Stimulated activated CD4-positive, alpha-beta T cell treated with anti-CD3 and anti-CD28 coated beads, Interleukin-12 subunit alpha, Interleukin-12 subunit beta, amount 100 ng/mL, for 48 hours (primary cell): ENCODE measurements around the gene MOB3B.
"Not testable (repeated sequence)": the region's sequence is repeated elsewhere in the genome, so short reads cannot be mapped to it uniquely, and the experiment has no call there.

Source experiments
- DNase-seq, 3 donors: peaks; one replicate each; pipeline ENCODE4 v3.0.0-alpha.2; 2020; ENCODE audit warnings: low read depth in 2 of 3, low spot score in 1 of 3

Gene MOB3B

DNA sequence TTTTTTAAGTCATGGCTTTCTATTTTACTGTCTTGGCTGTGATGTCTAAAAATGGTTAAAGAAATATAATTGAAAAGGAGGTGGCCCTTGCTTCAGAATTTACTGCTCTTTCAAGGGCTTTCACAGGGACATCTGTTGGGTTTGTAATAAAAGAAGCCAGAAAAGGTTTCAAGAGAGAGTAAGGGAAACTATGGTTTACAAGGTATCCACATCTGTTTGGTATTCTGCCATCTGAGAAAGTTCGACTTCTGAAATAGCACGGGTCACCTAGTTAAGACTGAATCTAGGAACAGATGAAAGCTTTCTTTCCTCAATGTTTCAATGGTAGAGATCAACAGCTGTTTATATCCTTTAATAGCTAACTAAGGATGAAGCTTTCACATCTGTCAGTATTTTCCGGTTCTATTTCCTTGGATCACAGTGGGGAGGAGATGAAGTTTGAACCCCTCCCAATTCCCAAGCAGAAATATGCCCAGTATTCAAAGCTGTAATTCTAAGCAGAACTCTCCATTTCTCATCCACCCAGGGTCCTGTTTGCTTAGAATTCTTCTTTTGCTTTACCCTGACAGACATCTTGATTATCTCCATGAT lies 78.3 kb downstream of the MOB3B start:
- no peak for DNase-seq

DNA sequence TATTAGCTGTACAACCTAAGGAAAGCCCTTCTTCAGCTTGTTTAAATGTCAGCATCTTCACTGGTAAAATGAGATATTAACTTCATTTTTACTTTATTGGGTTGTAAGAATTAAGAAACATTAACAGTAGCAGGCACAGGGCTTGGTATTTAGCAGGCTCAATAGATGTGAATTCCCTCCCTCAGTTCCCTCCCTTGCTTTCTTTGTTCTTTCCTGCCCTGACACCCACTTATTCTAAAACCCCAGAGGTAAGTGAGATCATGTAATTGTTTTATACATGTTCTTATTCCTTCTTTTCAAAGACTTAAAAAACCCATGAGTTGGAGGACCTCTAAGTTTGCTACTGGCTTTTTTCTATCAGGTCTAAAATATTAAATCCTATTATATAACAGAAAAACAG lies 78.9 kb downstream of the MOB3B start:
- no peak for DNase-seq

DNA sequence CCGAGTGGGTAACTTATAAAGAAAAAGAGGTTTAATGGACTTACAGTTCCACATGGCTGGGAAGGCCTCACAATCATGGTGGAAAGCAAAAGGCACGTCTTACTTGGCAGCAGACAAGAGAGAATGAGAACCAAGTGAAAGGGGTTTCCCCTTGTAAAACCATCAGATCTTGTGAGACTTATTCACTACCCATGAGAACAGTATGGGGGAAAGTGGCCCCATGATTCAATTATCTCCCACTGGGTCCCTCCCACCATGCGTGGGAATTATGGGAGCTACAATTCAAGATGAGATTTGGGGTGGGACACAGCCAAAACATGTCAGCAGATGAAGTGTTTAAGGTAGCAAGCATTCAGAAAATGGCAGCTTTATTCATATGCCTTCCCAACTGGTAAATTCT lies 81.3 kb downstream of the MOB3B start:
- DNase-seq = not testable (repeated sequence)

DNA sequence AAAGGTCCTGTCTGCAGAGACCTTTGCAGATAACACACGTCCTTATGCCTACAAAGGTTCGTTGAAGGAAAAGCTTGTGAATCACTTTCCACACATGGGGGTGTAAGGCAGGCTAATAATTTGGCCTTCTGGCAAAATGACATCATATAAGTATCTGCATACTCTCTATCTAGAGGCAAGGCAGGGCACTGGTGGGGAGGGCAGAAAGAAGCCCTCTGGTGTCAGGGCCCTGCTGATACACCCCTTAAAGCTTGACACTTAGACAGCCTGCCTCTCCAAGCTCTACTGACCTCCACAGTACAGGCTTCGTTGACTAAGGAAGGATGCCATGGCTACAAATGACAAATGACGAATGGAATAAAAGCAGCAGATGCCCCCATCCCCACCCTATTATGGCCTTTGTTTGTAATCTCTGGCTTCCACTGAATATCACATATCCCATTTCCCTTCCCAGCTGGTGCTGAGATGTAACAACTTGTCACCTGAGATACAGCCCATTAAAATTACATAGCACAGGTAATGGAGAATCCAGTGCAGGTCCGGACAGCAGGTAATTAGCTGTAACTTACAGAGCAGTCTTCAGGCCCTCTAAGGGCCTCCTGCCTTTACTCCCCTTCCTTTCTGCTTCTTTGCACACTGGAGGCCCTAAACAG lies 82.5 kb downstream of the MOB3B start:
- no peak for DNase-seq

DNA sequence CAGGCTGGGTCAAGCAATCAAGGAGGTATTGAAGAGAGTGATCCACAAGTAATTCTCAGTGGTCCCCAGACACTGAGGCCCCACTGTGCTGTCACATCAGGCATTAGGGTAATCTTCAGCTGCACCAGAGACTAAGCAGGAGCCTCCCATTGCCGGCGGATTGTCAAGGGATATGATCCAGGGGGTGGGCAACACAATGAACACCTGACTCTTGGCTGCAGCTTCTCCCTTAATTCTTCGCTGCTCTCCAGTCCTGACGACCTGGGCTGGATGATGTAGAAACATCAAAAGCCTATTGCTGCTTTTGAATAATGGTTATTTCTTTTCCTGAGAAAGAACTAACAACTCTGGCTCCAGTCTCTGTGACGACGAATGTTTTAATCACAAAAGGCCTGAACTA lies 83.9 kb downstream of the MOB3B start:
- DNase-seq = no peak

DNA sequence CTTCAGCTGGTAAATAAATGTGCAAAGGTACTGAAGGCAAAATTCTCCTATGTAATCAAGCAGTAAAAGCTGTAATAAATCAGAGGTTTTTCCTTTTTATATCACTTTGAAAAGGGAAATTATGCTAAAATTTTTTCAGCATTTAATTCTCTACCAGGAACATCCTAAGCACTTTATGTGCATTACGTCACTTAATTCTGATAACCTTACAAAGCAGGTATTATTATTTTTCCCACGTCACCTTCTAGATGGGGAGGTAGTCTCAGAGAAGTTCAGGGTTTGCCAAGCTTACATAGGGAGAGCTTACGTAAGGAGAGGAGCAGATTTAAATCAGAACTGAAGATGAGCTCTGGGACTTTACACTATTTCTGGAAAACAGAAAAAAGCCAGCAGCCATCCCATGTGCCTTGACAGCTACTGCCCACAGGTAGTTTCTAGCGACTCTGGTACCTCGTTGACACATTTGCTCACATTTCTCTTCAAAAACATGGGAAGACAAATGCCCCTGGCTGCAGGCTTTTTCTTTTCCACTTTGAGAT lies 84.5 kb downstream of the MOB3B start:
- no peak for DNase-seq

DNA sequence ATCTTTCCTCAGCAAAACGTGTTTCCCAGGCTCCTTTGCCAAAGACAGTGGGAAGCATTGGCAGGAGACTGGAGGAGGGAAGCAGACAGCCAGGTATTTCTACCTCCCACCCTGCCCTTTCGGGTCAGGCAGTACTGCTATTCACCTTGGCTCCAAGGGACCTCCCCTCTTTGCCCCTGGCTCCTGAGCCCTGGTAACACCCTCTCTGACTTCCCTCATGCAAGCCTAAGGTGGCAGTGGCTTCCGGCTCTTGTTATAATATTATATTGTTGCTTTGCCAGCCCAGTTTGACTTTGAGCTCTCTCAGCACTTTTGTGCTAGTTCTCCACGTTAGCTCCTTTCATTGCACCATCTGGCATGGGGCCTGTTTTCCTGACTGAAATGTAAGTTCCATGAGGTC lies 87.2 kb downstream of the MOB3B start:
- no peak for DNase-seq

DNA sequence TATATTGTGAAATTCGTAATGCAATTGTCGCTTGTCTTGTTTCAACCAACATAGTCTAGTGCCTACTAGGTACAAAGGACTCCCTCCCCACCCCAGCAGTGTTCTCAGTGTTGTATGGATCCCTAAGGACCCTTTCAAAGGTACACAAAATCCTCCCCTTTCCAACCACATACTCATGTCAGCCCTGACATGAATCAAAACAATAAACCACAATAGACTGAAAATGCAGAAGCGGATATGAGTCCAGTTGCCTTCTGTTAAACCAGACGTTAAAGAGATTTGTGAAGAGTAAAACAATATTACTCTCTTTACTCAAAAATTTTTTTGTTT lies 87.9 kb downstream of the MOB3B start:
- no peak for DNase-seq

DNA sequence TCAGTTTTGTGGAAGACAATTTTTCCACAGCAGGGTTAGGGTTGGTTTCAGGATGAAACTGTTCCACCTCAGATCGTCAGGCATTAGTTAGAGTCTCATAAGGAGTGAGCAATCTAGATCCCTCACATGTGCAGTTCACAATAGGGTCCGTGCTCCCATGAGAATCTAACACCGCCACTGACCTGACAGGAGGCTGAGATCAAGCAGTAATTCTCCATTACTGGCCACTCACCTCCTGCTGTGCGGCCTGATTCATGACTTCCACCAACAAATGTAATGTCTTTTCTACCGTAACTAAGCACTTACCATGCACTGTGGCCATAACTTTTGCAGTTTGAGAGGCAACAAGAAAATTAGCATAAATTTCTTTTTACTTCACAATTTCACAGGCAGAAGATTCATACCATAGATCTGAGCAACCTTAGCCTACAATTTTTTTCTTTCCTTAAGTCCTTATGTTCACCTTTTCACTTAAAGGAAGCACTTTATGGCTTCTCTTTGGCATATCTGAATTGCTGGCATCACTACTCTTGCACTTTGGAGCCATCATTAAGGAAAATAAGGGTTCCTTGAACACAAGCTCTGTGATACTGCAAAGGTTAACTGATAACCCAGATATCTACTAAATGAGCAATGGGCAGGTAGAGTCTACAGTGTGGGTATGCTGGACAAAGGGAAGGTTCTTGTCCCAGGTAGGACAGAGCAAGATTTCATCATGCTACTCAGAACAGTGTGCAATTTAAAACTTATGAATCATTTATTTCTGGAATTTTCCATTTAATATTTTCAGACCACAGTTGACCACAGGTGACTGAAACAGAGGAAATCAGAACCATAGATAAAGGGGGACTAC lies 88.5 kb downstream of the MOB3B start:
- DNase-seq = no peak

DNA sequence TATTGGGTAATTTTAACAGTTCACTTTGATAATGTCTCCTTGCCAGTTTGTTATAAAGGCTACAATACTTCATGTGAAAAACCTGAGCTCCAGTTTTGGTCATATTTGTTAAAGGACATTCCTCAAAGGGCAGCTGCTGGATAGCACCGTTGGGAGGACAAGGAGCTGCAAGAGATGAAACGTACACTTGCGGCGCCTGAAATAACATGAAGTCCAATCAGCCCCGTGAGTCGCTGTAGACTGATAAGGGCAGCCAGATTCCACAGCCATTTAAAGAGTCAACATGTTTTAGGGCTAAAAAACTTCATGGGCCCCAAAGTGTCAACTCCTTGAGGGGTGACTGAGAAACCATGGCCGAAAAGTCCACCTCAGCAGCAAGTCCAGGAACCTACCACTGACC lies 91.1 kb downstream of the MOB3B start:
- no peak for DNase-seq

DNA sequence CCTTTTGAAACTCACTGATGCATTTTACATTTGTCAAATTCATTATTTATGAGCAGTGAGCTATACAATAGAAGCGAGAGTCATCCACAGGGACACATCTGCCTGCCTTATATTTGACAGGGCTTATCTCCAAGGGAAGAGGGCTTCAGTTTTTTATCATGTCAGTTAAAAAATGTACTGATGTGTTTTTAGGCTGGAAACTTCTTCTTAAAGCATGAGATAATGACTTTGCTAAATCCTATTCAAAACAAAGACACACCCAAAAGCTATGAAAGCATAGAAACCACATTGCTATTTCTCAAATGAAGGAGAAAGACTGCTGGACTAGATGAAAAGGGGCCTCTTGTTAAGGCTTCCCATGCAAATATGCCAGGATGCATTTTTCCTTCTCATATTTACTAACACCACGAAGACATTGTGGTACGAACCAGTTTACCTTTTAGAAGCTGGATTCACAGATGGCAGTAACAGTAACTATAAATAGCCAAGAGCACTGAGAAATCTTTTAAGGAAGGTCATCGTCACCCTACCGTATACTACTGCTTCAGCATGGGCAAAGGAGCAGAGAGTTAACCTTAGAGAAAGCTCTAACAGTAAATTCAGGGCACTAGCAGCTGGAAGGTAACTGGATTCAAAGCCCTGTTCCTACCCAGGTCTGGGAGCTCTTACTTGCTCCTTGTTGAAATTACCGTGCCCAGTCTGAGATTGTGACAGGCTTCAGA lies 91.8 kb downstream of the MOB3B start:
- DNase-seq = no peak

DNA sequence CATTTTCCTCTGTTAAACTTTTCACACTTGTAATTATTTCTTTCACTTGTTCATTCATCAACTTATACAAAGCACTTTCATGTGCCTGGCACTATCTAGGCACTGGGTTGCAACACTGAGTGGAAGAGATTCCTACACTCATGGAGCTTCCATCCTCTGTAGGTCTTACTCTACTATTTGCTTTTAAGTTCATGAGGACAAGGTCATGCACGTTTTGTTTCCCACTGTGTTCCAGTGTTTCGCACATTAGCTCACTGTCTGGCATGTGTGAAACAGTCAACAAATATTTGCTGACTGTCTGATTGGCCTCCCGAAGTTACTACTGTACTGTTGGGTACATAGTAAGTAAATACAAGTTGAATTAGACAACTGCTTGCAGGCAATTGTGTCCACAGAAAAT lies 93.4 kb downstream of the MOB3B start:
- DNase-seq = no peak

DNA sequence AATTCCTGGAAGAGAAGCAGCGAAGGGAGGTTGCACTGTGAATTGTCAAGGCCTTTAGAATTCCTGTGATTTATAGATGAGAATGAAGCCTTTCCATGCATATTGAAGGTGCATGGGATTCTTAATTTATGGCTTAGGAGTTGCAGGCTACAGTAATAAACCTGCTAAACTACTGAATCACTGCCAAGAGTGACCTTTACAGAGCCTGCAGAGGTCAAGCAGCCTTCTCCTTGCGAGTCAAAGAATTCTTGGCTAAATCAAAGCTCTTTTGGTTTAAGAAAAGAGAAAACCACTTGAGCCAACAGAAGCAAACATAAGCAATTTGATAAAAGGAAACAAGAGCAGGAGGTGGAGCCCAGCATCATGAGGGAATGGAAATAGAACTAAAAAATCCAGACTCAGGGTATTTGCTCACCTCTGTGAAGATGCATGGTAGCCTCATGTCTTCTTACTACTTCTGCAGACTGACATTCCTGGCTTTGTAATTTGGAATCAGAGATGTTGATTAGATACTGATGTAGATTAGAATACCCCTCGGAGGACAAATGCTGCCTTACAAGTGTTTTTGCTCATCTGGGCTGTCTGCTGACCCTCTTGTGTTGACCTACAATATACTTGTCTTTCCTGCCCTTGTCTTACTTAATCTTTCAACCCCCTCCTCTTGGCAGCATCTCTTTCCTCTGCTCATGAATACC lies 95.8 kb downstream of the MOB3B start:
- no peak for DNase-seq

DNA sequence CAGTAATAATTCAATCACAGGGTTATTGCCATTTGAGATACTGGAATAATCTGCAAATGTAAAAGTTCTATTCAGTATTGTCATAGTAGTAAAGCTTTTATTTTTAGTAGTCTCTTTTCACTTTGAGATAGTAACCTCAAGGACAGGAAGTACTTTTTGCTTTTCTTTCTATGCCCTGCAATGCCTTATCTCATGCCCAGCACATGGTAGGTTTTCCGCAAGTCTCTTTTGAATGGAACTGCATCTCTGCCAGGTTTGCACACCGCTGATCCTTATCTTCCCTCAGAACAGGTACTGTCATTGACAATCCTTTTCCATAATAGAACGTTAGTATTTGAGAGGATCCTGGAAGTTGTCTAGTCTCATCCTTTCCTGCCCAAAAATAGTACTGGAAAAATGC lies 97.3 kb downstream of the MOB3B start:
- no peak for DNase-seq

DNA sequence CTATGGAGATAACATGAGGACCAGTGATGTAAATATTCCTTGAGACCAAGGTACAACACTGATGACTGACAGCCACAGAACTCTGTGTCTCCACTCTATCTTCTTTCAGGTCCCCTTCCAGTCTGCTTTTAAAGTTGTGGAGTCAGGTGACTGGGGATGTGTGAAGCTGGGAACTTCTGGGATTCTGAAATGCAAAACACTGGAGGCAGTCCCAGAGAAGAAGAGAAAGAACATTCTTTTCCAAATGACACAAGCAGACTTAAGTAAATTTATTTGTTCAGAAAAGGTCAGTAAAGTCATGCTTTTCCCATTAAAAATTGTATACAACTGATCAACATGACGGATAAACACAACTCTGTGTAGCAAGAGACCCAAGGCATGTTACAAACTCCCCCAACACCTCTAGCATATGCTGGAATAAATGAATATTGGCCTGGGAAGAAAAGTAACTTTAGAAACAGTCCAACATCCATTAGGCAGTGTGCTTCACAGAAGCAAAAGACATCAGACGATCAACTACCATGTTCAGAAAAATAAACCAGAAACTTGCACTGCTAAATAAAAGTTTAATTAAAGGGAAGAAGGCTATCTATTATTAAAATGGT lies 98.0 kb downstream of the MOB3B start:
- DNase-seq = no peak

DNA sequence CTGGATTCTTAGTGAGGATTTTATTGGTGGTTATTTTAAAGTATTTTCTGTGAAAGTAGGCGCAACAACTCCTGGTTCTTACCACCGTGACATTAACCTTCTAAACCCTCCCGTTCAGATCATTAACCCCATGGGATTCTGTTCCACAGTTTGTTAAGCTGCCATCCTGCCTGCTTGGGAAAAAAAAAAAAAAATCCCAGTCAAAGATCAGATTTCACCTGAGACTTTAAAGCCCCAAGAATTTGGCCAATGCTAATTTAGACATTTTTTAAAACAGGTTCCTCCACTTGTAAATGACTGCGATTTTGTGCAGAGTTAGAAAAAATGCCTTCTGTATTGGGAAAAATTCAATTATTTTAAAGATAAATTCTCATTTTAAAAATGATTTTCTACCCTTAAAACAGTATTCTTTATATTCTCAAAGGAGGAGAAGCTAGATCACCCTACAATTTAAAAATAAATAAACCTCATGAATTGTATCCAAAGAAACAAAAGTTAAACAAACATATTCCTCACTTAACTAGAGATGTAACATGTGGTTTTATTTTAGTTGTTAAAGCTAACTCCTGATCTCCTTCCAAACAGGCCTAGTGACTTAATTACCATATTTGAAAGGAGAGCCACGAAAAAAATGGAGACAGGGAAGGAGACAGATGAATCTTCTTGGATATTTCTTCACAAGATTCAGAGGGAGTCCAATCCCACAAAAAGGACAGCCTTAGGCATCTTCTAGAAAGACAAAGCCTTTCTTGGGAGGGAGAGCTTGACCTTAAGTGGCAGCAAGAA lies 98.7 kb downstream of the MOB3B start:
- no peak for DNase-seq

DNA sequence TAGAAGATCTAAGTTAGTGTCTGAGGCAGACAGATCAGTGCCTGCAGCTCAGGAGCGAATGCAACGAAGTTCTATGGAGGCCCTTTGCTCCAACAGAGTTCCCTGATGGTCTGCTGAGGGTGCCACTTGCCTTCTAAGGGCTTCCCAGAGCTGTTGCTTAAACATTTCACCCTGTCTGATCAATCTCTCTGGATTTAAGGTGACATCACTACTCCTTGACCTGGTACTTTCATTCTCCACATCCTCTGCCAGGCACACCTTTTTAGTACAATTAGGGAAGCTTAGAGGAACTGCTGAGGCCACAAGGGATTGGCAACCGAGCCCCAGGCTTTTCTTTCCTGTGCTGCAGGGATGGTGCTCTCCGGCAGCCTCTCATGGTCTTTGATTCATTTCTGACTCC lies 99.7 kb downstream of the MOB3B start:
- DNase-seq = no peak

DNA sequence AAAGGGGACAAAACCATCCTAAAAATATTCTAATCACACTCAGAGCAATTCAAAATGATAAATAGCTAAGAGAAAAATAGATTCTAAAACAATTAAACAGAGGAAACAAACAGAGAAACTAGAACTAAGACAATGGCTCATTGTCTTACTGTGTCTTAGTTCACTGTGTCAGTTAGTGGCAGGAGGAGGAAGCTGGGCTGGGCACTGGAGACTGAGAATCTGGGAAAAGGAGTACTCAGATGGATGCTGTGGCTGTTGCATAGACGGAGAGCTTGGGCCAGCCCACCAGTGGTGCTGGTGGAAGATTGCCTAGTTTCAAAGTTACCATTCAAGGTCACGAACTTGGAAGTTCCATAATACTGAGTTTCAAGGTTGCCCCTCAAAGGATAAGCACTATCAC lies 100.2 kb downstream of the MOB3B start:
- DNase-seq = no peak

DNA sequence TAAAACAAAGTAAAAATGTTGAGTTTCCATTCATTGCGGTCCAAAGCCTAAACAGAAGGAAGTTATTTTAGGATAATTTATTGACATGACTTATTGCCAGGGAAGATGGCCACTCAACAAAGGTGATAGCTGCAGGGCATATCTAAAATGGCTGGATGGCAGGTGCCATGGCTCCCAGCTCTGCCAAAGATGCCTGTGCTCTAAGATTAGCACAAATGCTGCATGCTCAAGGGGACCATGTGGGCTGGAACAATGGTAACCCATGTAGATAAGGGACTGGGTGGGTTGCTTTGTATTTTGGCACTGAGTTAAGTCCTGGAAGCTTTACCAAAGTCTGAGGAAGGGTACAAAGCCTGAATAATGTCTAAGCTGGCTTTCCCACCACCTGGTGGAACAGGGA lies 101.1 kb downstream of the MOB3B start:
- DNase-seq = no peak

DNA sequence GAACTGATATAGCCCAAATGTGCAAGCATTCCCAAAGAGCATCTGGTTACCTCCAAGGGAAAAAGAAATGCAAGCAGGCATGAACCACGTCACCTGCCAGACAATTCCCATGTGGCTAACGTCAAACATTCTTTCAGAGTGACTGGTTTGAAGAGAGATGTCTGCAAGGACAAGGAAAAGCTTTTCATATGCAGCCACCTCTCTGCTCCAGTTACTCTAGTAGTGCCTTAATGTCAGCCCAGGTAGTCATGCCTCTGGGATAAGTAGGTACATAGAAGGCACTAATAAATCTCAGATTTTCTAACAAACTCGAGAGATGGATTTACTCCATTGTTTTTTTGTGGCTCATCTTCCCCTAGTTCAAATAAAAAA lies 102.4 kb downstream of the MOB3B start:
- DNase-seq = no peak
